Panc1 (cell line): ENCODE data around the gene ASPSCR1.

Source experiments
- CTCF ChIP-seq: fragments of 450-650 bp; IDR thresholded peaks from 2 replicates; pipeline ENCODE4 v1.5.1; 2017; ENCODE audit warnings: mild to moderate bottlenecking
- TCF7L2 ChIP-seq: IDR thresholded peaks from 2 replicates; pipeline ENCODE4 v1.6.1; 2011; ENCODE audit warnings: mild to moderate bottlenecking, low read depth, low read length, inconsistent platforms

DNA sequence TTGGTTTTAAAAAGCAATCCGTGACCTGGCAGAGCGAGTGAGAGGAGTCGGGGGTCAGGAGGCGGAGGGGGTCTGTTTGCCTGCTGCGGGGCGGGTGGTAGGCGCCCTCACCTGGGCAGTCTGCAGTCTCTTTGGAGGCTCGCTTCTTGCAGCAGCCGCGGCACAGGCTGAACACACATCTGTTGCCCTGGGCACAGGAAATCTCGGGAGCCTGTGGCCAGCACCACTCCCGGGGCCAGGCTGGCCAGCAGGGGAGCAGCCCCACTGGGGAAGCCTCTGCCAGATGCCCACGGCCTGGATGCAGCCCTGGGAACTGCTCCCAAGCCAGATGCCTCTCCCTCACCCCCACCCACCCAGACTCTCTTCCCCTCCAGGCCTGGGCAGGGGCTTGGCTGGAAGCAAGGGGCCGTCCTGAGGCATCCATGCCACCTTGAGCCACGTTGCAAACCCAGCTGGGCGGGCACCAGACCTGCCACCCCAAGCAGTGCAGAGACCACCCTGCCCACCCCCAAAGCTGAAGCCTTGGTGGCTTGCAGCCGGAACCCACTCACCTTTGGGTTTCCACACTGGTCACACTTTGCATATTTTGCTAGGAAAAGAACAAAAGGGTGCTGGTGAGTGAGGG lies 80.9 kb downstream of the ASPSCR1 start:
- TF ChIP-seq CTCF (no peak; the same call in 1 of the 2 replicates), TCF7L2 (no peak)
